DND-41 (cell line): Measurements from ENCODE around the gene ACO1.

Source experiments
- ATAC-seq: fragments of 200-7000 bp; cut with Tn5 transposase; 3 replicates; pipeline ENCODE4 v1.9.1; 2021; ENCODE audit warnings: low read depth; ENCODE audit not compliant: insufficient read depth
- DNase-seq: peaks from one replicate; pipeline ENCODE4 v3.0.0-alpha.2; 2020
- H2AFZ ChIP-seq: 2 replicates; pipeline ENCODE4 v1.6.0; 2012; ENCODE audit warnings: low read depth, low read length
- H3K27ac ChIP-seq: 2 replicates; pipeline ENCODE4 v1.5.1; 2012; ENCODE audit warnings: low read length, inconsistent platforms
- H3K27me3 ChIP-seq: fragments of 200-600 bp; sonication (generic); 2 replicates; pipeline ENCODE4 v1.6.0; 2012; ENCODE audit warnings: low read length, mild to moderate bottlenecking, inconsistent platforms; ENCODE audit not compliant: insufficient read depth, poor library complexity
- H3K36me3 ChIP-seq: 2 replicates; pipeline ENCODE4 v1.5.1; 2012; ENCODE audit warnings: low read length, inconsistent platforms; ENCODE audit not compliant: insufficient read depth
- H3K4me1 ChIP-seq: 2 replicates; pipeline ENCODE4 v1.5.1; 2012; ENCODE audit warnings: mild to moderate bottlenecking, low read length; ENCODE audit not compliant: insufficient read depth
- H3K4me2 ChIP-seq: 2 replicates; pipeline ENCODE4 v1.6.0; 2012; ENCODE audit warnings: mild to moderate bottlenecking, moderate library complexity, low read length, inconsistent platforms; ENCODE audit not compliant: insufficient read depth
- H3K4me3 ChIP-seq, 2 experiments: fragments of 200-600 bp in 1 of 2; shearing (Covaris generic) in 1 of 2; 2 replicates each; pipeline ENCODE4 v1.5.1; 2012 to 2016; ENCODE audit warnings: inconsistent platforms in 2 of 2, low read length in 2 of 2, mild to moderate bottlenecking in 2 of 2, low read depth in 1 of 2, moderate library complexity in 1 of 2
- H3K79me2 ChIP-seq: 2 replicates; pipeline ENCODE4 v1.6.0; 2012; ENCODE audit warnings: low read length, inconsistent platforms; ENCODE audit not compliant: insufficient read depth
- H3K9ac ChIP-seq: 2 replicates; pipeline ENCODE4 v1.6.0; 2012; ENCODE audit warnings: low read depth, mild to moderate bottlenecking, inconsistent platforms, low read length, moderate library complexity
- H3K9me3 ChIP-seq: 2 replicates; pipeline ENCODE4 v1.5.1; 2012; ENCODE audit warnings: low read length, moderate library complexity, mild to moderate bottlenecking, inconsistent platforms; ENCODE audit not compliant: insufficient read depth, severe bottlenecking
- H4K20me1 ChIP-seq: 2 replicates; pipeline ENCODE4 v1.6.0; 2012; ENCODE audit warnings: low read length; ENCODE audit not compliant: insufficient read depth
- CTCF ChIP-seq: IDR thresholded peaks from 2 replicates; pipeline ENCODE4 v1.5.1; 2012; ENCODE audit warnings: borderline replicate concordance, low read length, moderate library complexity, mild to moderate bottlenecking; ENCODE audit not compliant: poor library complexity, severe bottlenecking; ENCODE audit errors: extremely low read depth
- EZH2 ChIP-seq: IDR thresholded peaks from 3 replicates; pipeline ENCODE4 v1.6.1; 2012; ENCODE audit warnings: borderline replicate concordance, low read depth, mild to moderate bottlenecking, moderate library complexity, low read length, inconsistent platforms; ENCODE audit not compliant: severe bottlenecking

Gene ACO1

GRCh38 chr9:32395510-32396216 is 11.2 kb downstream of the ACO1 start:
- no peak overlapping the region for H2AFZ ChIP-seq
- H3K4me3 ChIP-seq: no peak overlapping the region
- DNase-seq (no peak), ATAC-seq (no peak)
- H3K27ac ChIP-seq: no peak overlapping the region
- TF ChIP-seq CTCF: no peak
- no peak for TF ChIP-seq EZH2
- H3K27me3 ChIP-seq: no peaks in the 10 kb centered on the region
- no peaks in the 10 kb centered on the region for H4K20me1 ChIP-seq
- no peaks in the 10 kb centered on the region for H3K79me2 ChIP-seq
- no peaks in the 10 kb centered on the region for H3K9me3 ChIP-seq
- H3K36me3 ChIP-seq: no peaks in the 10 kb centered on the region
- no peaks in the 10 kb centered on the region for H3K4me1 ChIP-seq
- no peak overlapping the region for H3K9ac ChIP-seq
- H3K4me2 ChIP-seq: no peak overlapping the region

- no peak for TF ChIP-seq CTCF
- TF ChIP-seq EZH2: no peak
- no peaks in the 10 kb centered on the region for H3K79me2 ChIP-seq
- no peaks in the 10 kb centered on the region for H3K4me1 ChIP-seq
- no peaks in the 10 kb centered on the region for H4K20me1 ChIP-seq
- no peaks in the 10 kb centered on the region for H3K9me3 ChIP-seq
- H3K9ac ChIP-seq: no peak overlapping the region
- H3K4me2 ChIP-seq: no peak overlapping the region
- no peak for DNase-seq
- no peak; the same call in 2 of the 3 replicates for ATAC-seq
- no peak overlapping the region for H3K27ac ChIP-seq
- no peaks in the 10 kb centered on the region for H3K36me3 ChIP-seq
- H3K4me3 ChIP-seq: no peak overlapping the region
- no peaks in the 10 kb centered on the region for H3K27me3 ChIP-seq
- no peak overlapping the region for H2AFZ ChIP-seq
These were observed 13.8 kb downstream of the ACO1 start for GRCh38 chr9:32398207-32398606.

- H3K27me3 ChIP-seq: no peaks in the 10 kb centered on the region
These were observed 14.8 kb downstream of the ACO1 start for GRCh38 chr9:32399110-32399815.

More at GRCh38 chr9:32399110-32399815, 14.8 kb downstream of the ACO1 start:
- no peak overlapping the region for H2AFZ ChIP-seq
- no peak overlapping the region for H3K4me2 ChIP-seq
- no peak for TF ChIP-seq EZH2
- TF ChIP-seq CTCF: no peak
- no peaks in the 10 kb centered on the region for H3K79me2 ChIP-seq
- no peaks in the 10 kb centered on the region for H3K9me3 ChIP-seq
- H3K36me3 ChIP-seq: no peaks in the 10 kb centered on the region
- no peaks in the 10 kb centered on the region for H3K4me1 ChIP-seq
- H3K4me3 ChIP-seq: no peak overlapping the region
- no peak for DNase-seq
- no peak for ATAC-seq
- no peak overlapping the region for H3K27ac ChIP-seq
- no peaks in the 10 kb centered on the region for H4K20me1 ChIP-seq
- no peak overlapping the region for H3K9ac ChIP-seq
